Stimulated activated CD4-positive, alpha-beta T cell treated with anti-CD3 and anti-CD28 coated beads, TNF-alpha, amount 100 ng/mL, for 48 hours (primary cell): Measurements from ENCODE around the gene MRPL20.
"Not testable (repeated sequence)": the region's sequence is repeated elsewhere in the genome, so short reads cannot be mapped to it uniquely, and the experiment has no call there.

Source experiments
- DNase-seq, 3 donors: peaks; one replicate each; pipeline ENCODE4 v3.0.0-alpha.2; 2020; ENCODE audit warnings: low read depth in 3 of 3

Gene MRPL20

DNA sequence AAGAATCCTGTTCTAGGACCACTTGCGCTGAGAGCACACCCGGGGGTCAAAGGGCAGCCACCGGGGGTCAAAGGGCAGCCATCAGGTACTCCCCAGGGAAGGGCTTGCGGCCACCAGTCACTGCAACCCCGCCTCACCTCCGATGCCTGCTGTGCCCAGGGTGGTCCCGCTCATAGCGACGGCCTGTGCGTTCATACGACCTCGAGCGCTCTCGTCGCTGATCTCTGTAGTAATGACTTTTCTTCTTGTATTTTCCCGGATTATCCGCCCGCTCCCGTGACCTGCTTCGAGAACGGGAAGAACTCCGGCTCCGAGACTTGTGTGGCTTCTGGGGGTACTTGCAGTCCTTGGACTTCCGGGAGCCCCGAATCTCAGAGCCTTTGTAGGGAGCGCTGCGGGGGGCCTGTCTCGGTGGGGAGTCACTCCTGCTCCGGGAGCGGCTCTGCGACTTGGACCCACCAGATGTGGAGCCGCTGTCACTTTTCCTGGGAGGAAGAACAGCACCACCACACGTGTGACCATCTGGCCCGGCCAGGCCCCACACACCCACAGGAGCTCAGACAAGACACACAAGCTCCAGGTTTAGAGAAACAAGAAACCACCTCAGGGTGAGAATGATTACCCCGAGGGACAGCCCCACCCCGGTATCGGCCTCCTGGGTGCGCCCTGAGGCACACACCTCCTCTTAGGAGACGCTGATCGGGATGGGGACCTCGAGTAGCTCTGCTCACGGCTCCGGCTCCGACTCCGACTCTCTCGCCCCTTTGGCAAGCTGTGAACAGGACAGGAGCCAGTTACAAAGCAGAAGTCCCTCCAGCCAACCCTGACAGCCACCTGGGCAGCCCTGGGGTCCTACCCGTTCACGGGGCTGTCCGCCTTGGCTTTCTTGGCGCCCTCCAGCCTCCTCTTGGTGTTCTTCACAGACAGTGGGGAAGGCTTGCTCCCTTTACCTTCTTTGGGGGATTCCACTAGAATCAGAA, 19.7 kb downstream of the MRPL20 start:
- DNase-seq, result no peak

DNA sequence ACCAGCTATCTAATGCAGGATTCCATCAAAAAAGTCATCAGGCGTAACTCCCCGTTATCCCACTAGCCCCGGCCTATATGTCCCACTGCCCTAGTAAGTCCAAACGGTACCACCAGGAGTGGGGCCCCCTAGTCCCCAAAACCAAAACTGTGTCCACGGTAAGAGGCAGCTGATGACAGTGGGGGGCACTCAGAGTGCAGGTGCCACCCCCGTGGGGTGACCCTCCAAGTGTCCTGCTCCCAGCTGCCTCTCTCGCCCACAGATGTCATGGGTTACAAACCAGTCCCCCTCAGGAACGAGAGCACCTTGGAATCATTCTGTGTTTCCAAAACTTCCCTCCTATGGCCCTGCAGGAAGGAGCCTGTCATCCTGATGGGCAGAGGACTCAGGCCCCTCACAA, 21.2 kb downstream of the MRPL20 start:
- DNase-seq, result no peak

DNA sequence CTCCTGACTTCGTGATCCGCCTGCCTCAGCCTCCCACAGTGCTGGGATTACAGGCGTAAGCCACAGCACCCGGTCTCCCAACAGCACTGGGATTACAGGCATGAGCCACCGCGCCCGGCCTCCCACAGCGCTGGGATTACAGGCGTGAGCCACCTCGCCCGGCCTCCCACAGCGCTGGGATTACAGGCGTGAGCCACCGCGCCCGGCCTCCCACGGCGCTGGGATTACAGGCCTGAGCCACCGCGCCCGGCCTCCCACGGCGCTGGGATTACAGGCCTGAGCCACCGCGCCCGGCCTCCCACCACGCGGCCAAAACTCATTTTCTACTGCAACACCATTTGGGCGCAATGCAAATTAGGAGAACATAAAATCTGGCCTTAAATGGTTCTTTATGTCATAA, 21.8 kb downstream of the MRPL20 start:
- not testable (repeated sequence) for DNase-seq

DNA sequence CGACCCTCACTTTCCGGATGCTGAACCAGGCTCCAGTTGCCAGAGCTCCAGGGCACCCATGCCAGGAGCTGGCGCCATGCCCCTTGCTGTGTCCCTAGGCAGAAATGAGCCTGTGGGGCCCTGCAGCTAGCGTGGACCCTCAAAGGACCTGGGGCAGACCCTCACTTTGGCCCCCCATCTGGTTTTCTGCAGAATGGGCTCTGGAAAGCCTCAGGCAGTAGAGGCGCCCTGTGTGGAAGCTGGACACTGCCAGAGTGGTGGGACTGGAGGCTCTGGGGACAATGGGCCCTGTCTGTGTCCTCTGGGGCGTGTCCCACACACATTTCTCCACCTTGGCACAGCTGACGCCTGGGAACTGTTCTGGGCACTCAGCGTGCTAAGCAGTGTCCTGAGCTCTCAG, 25.8 kb downstream of the MRPL20 start:
- no peak for DNase-seq

DNA sequence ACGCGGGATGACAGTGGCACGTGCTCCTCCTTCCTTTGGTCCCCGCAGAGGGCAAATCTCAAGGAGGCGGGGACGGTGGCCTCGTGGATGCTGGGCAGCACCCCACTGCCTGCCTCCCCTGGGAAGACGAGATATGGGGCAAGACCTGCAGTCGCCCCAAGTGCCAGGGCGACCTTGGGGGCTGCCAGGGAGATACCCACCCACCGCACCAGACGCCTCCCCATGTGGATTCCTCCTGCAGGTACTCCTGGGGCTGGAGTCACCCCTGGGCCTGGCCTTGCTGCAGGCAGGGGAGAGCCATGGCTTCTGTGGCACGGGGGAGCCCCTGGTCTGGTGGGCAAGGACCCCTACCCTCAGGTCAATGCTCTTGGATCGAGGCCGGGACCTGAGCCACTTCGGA, 26.2 kb downstream of the MRPL20 start:
- DNase-seq, result no peak

DNA sequence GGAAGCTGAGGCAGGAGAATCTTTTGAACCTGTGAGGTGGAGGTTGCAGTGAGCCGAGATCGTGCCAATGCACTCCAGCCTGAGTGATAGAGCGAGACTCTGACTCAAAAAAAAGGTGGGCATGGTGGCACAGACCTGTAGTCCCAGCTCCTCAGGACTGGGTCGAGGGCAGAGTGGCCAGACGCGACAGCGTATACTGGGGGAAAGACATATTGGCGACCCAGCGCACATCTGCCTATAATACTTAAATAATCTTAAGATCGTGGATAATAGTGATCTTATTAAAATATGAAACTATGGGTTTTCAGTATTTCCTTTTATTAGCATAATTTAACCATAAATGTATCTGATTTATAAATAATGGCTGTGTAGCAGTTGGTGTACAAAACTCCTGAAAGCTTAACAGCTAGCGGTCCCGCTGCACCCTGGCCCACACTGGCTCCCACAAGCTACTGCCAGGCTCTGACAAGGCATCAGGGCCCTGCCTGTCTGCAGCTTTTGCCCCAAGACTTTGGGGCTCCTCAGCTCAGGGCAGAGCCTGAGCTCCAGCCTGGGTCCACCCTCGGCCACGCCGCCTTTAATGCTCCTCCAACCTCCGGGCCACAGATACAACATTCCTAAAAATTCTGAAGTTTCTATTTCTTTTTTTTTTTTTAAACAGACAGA, 29.4 kb downstream of the MRPL20 start:
- no peak for DNase-seq

DNA sequence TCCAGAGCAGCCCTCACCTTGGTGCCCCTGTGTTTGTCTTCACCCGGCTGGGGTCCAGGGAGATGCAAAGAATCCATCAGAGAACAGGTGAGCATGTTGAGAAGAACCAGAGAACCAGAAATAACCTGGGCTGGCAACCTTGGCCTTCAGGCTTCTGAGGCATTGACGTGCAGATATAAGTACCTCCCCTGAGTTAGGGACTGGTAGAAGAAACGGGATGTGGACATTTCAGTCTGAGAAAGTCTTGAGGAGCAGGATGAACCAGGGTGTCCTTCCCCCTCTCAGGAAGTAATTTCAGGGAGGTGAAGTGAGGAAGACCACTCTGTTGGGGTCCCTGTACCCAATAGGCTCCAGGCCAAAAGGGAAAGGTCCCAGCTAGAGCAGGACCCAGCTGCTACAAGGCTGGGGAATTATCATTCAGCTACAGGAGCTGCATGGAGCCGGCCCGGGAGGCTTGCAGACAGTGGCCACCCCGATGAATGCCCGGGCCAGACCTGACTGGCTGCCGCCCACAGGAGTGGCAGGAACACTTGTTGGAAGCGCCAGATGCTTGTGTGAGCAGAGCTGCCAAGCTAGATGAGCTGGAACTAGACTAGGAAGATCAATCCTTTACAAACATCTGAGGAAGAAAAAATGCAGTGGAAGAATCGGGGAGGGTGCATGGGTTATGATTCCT, 30.4 kb downstream of the MRPL20 start:
- no peak for DNase-seq

DNA sequence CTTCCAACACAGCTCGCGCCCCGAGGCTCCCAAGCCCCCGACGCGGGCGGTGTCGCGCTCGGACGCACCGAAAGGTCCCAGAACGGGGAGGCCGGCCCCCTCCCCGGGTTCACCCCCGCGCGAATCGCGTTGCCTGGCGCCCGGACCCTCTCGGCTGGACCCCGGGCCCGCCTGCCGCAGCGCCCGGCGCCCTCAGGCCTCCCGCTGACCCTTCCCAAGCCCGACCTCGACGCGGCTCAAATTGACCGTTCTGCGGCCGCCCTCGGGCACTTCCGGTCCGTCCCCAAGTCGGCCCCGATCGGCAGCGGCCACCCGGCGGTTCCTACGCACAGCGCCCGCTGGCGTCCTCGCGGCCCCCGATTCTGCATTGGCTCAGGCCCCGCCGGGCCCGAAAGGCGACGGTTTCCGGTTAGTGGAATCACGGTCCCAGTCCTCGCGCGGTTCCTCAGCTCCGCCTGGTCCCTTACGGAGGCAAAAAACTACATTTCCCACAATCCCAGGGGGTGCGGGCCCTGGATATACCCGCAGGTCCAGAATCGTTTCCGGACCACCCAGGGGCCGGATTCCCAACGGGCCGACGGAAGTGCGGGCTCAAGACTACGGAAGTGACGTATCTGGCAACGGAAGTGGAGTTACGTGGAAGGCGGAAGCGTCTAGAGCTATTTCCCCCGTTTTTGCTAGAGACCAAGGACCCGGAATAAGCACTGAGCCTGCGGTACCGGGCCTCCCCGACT, 32.0 kb downstream of the MRPL20 start, which contains the start of gene AURKAIP1:
TSS of gene AURKAIP1 (minus strand) at position 279 of the 734 bp plus-strand sequence. CDS start 451 bp downstream, outside the sequence.
- DNase-seq, result peak; percentile 92 to 97 (median 93)

DNA sequence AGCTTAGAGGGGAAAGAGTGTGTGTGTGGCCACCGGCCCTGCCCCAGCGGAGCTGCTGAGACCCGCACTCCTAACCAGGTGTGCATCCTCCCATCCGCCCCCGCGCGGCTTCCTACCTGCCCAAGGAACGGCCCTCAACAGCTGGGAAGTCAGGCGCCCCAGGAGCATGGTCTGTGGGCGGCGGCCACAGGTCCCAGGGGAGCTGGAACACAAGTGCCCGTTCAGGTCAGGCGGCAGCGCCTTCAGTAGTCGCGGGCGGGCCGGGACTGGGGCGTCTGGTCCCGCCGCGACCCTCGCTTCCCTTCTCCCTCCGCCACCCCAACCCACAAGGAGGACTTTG, 32.5 kb downstream of the MRPL20 start:
- no peak for DNase-seq

DNA sequence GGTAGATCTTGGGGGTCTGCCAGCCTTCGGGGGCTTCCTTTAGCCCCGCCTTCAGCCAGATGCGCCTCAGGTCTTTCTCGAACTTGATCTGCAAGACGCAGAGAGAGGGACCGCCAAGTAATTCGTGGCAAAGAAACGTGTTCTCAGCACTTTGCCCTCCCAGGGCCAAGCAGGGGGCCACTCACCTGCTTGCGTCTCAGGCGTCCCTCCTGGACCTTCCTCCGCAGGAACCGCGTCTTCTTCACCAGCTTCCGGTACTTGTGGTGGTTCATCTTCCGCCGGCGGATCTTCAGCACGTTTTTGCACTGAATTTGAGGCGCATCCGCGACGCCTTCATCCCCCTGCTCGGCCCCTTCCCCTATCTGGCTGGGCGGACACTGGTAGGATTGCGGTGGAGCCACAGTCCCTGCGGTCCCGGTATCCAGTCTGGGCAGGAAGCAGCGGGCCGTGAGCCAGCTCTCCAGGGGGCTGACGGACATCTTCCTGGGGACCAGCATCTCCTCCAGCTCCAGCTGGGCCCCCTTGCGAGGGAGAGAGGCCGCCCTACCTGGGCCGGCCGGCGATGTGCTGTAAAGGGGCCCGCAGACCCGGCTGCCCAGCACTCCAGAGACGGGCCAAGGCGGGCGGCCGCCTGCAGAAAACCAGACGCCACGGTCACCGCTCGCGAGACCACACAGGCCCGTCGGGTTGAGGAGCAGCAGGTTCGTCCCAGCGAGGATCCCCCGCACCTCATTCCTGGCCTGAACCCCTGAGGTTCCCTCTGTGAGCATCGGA, 33.1 kb downstream of the MRPL20 start:
- DNase-seq, result no peak

DNA sequence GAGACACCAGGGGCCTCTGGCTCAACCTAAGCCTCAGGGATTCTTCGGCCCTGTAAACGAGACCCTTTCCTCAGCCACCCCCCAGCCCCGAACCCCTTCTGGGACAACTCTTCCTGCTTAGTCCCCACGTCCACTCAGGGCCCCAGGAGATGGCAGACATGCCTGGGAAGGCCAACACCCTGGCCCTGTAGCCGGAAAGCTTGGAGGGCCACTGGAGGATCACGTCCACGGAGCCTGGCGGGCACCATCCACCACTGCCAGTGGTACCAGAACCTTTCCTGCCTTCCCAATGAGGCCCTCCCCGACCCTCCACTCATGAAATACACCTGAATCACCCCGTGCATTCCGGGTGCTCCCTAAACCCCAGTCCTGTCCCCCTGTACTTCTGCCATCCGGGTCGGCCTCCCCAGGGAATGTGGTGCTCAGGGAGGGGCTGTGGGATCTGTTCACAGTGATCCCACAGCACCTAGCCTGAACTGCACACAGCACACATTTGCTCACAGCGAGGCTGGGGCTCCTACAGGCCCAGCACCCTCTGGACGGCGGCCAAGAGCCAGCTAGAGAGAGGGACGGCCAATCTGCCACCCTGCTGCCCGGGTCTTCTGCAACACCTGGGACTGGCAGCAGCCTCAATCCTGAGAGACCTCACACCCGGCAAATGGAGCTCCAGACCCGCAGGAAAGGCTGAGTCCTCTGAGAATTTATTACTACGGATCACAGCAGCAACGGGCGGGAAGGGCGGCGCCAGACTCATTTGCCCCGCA, 33.9 kb downstream of the MRPL20 start:
- DNase-seq, result no peak

DNA sequence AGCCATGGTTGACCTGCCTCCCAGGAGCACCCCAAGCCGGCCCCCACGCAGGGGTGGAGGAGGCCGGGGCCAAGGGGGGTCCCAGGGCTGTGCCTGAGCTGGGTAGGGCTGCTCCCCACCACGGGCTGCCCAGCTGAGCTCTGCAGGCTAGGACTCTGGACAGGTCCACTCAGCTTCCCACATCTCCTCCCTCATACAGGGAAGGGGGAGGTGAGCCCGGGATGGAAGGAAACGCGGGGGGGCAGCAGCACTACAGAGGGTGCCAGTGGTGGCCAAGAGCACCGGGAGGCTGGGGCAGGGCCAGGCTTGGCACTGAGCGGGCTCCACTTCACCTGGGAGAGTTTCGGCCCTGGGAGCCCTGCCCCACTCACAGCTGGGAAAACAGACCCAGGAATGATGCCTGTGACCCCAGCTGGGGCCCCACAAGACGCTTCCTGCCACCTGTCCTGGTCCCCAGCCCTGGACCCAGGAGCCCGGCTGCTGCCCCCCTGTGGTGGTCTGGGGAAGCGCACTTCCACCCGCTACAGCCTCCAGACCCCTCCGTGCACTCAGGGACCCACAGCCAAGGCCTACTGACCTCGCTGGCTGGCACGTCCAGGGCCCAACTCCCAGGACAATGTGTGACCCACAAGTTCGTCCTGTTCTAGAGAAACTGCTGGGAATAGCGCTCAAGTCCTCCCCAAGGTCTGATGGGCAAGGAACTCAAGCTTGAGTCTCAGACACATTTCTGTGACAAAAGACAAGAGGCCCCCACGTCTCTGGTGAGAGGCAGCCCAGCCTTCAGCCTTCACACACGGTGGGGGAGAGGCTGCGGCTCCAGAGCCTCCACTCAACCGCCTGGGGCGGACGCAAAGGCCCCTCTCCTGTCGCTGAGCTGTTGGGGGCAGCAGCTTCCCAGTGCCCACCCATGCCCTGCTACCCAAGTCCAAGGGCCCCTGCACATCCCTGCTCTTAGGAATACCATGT, 35.1 kb downstream of the MRPL20 start:
- DNase-seq, result peak; percentile 52 to 77 (median 72)

DNA sequence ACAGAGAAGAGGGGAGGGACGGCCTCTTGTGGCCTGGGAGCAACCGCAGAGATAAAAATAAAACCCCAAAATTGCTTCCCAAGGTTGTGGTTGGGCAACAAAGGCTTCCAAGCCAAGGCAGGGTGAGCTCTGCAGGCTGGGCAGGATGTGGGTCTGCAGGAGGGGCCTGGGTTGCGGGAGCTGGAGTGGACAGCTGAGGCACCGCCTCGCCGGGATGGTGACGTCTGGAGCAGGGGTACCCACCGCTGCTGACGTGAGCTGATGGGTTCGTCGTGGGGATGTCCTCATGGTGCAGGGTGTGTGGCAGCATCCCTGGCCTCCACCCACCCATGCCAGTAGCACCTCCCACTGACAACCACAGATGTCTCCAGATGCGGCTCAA, 35.7 kb downstream of the MRPL20 start:
- no peak for DNase-seq

DNA sequence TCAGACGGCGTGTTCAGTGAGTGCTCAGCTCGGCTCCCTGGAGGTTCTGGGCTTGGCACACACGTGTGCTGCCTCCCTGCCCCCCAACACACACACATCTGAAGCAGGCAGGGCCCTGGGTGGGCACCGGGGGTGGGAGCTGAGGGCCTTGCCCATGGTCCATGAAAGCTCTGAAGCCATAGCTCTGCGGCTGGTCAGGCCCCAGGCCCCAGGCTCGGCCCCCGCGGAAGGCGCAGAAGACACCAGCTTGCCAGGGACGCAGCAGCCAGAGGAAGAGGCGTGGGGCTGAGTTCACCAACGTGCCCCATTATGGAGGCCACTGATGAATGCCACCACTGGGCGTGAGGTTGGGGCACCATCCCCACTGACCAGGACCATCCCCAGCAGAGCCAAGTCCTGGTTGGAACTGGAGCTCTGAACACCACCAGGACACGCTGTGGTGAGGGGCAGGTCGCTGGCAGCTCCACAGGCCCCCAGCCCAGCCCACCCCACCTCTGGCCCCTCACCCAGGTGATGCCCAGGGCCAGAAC, 36.3 kb downstream of the MRPL20 start:
- DNase-seq, result no peak

DNA sequence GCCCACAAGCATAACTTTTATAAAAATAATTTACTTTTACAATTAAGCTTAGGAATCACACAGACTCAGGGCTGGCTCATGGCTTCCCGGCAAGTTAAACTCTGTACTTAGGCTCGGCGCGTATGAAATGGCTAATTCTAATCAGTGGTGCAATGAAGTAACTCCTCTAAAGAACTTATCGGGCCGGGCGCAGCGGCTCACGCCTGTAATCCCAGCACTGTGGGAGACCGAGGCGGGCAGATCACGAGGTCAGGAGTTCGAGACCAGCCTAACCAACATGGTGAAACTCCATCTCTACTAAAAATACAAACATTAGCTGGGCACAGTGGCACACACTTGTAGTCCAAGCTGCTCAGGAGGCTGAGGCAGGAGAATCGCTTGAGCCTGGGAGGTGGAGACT, 37.0 kb downstream of the MRPL20 start:
- not testable (repeated sequence) for DNase-seq

DNA sequence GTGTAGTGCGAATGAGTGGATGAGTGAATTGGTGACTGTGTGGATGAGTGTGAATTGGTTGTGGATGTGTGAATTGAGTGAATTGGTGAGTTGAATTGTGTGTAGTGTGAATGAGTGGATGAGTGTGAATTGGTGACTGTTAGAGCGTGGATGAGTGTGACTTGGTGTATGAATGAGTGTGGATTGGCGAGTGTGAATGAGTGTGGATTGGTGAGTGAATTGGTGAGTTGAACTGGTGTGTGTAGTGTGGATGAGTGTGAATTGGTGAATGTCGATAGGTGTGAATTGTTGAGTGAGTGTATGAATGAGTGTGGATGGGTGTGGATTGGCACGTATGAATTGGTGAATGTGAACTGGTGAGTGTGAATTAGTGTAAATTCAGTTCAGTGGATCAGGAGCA, 39.8 kb downstream of the MRPL20 start:
- no peak for DNase-seq

DNA sequence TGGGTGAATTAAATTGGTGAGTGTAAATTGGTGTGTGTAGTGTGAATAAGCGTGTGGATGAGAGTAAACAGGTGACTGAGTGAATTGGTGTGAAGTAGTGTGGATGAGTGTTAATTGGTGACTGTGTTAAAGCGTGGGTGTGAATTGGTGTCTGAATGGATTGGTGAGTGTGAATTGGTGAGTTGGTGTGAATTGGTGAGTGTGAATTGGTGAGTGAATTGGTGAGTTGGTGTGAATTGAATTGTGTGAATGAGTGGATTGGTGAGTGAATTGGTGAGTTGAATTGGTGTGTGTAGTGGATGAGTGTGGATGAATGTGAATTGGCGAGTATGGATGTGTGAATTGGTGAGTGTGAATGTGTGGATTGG, 40.4 kb downstream of the MRPL20 start:
- DNase-seq, result no peak

DNA sequence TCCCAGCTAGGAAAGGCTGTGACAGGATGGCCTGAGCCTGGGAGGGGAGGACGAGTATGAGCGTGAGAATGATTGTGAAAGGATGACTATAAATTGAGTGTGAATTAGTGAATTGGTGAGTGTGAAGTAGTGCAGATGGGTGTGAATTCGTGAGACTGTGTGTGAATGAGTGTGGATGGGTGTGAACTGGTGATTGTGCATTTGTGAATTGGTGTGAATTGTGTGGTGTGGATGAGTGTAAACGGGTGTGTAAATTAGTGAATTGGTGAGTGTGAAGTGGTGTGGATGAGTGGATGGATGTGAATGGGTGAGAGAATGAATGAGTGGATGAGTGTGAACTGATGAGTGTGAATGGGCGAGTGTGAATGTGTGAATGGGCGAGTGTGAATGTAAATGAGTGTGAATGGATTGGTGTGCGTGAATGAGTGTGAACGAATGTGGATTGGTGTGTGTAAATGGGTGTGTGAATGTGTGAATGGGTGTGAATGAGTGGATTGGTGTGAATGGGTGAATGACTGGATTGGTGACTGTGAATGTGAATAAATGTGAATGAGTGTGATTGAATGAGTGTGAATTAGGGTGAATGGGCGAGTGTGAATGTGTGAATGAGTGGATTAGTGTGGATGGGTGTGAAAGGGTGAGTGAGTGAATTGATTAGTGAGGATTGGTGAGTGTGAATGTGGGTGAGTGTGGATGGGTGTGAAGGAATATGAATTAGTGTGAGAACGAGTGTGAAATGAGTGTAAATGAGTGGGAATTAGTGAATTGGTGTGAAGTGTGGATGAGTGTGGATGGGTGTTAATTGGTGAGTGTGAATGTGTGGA, 41.0 kb downstream of the MRPL20 start:
- DNase-seq, result no peak
